GM19467 (cell line): ENCODE measurements around the gene TMEM176B.

Source experiments
- ATAC-seq: cut with Tn5 transposase; IDR thresholded peaks from one replicate; pipeline ENCODE4 v1.9.1; 2021; ENCODE audit warnings: mild to moderate bottlenecking, moderate library complexity; ENCODE audit not compliant: unreplicated experiment

TMEM176B gene

DNA sequence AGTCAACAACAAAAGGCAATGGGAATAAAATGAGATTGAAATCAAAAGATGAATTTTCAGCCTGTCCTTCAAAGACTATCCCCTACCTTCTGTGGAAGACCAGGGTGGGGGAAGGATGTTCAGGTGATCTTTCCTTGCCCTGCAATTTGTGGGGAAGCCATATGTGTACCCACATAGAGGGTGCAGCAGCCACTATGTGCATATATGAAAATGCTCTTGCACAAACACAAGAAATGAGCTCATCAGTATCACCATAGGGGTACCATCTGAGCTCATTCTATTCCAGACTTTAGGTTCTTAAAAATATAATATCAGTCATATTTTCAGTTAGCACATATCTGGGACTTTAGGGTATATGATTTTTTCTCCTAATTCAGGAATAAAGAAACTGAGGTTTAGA, 45.2 kb downstream of the TMEM176B start:
- no peak for ATAC-seq

DNA sequence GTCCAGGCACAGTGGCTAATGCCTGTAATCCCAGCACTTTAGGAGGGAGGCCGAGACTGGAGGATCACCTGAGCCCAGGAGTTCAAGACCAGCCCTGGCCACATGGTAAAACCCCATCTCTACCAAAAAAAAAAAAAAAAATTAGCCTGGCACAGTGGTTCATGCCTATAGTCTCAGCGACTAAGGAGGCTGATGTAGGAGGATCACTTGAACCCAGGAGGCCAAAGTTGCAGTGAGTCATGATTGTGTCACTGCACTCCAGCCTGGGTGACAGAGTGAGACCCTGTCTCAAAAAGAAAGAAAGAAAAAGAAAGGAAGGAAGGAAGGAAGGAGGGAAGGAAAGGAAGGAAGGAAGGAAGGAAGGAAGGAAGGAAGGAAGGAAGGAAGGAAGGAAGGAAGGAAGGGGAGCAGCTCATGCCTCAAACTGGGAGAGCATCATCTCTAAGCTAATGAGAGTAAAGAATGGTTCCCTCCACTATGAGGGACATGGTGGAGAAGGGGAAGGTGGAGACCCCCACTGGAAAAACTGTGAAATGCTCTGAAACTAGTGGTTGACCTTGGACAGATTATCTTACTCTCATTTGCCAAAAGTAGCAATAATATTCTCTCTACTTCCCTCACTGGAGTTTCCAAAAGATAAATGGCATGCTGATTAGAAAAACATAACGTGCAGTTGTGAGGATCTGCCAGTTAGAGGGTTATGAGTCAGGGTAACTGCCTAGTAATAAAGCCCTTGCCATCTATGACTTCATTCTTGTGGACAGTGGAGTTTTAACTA, 46.1 kb downstream of the TMEM176B start:
- ATAC-seq: no peak

DNA sequence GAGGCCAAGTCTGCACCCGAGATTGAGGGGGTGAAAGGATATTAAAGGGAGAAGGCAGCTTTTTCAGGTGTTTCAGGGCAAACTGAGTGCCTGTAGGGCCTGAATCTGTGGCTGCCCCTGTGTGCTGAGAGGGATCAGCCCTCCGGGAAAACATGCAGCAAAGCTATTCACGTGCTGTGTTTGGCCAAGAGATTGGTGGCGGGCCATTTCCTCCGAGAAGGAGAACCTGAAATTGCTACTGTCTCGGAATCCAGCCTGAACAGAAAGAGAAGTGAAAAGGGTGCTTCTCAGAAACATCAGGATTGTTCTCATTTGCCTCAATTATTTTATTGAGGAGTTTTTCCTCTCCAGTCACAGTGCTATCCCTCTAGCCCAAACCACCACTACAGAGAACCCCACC, 46.9 kb downstream of the TMEM176B start:
- ATAC-seq: no peak

DNA sequence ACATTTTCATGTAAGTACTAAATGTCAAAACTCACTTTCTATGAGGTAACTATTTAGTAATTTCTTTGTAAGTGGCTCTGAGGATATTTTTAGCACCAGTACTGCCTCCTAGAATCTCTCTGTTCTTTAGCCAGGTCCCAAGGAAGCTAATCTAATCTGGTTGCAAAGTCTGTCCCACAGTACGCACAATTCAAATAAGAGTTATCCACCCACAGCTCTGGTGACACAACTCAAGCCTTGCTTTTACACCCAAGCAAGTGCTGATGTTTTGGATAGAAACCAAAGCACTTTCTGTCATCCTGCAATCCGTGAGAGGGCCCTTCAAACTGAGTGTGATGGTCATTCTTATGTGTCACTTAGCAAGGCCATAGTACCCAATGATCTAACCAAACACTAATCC, 48.5 kb downstream of the TMEM176B start:
- no peak for ATAC-seq

DNA sequence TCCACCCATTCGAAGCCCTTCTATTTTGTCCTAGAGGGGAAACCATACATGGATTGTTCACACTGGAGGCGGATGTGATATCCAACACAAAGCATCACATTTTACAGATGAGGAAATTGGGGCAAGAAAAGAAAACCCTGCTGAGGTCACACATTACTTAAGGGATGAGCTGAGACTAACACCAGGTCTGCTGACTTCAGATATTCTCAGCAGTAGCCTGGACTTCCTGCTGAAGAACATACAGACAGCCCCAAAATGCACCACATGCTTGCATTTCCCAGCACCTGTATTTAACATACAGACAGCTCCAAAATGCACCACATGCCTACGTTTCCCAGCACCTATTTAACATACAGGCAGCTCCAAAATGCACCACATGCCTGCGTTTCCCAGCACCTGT, 51.8 kb downstream of the TMEM176B start:
- no peak for ATAC-seq

DNA sequence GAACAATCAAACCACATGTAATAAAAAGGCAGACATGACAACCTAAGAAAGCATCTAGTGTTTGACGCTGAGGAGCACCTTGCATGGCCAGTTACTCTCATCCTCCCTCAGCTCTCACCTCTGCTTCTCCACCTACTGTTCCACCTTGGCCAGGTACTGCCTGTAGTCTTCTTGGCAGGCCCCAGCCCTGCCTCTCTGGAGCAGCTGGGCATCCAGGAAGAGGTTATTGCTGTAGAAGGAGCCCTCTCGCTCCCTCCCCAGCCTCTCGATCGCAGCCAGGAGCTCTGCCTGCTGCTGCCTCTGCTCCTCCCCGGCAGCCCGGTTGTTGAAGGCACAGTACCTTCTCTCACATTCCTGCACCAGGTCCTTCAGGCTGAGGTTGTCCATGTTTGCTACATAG, 53.2 kb downstream of the TMEM176B start:
- ATAC-seq: no peak

DNA sequence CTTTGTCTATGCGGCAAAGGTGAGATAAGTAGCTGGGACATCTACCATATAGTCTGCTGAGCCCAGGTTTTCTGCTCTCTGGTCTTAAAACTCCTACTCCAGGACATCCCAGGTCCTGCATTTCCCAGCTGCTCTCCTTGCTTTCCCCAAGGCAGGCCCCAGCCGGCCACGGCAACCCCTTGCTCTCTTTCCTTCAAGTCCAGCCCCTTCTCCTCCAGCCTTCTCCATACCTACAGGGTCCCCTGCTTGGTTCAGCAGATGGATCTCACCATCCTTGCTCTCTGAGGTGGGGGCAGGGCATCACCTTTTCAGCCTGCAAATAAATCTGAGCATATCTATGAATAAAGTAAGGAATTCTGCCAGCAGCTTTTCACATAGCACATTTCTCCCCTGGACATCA, 54.3 kb downstream of the TMEM176B start:
- no peak for ATAC-seq

DNA sequence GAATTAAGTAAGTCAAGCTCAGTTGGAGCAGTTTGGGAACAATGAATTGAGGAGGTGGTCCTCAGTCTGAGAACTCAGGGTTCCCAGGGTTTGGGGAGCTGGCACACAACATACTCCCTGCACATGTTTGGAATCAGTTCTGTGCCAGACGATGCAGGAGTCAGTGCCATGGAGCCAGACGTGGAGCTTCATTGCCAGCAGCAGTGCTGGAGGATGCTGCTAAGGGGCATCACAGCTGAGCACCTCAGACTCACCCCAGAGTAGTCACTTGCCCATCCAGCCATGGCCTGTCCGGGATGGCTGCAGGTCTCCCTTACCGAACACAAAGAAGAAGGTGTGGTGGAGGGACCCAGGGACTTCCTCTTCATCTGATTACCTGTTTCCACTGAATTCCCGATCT, 55.1 kb downstream of the TMEM176B start:
- no peak for ATAC-seq

DNA sequence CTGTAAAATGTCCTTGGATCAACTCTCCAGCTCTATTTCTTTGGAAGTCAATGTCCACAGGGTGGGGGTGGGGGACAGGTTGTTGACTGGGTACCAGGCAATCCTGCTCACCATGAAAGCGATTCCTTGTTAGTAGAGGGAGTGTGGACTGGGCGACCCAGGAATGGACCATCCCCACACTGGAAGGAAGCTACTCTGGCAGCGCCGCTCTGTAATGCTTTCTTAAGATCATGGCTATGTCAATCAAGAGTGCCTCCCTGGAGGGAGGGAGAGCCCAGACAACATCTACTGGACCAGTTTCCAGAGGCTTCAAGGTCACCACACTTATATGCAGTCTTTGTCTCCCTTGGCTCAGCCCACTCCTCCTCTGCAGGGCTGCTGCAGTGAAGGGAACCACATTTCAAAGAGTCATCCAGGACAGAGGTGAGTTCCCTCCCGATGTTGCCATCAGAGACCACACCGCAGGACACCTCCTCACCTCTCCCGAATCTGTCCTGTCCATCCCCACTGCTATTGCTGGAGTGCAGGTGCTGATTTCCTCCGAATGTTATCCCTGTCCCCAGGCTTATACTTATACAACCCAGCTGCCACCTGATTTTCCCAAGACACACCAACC, 56.0 kb downstream of the TMEM176B start:
- ATAC-seq: no peak

DNA sequence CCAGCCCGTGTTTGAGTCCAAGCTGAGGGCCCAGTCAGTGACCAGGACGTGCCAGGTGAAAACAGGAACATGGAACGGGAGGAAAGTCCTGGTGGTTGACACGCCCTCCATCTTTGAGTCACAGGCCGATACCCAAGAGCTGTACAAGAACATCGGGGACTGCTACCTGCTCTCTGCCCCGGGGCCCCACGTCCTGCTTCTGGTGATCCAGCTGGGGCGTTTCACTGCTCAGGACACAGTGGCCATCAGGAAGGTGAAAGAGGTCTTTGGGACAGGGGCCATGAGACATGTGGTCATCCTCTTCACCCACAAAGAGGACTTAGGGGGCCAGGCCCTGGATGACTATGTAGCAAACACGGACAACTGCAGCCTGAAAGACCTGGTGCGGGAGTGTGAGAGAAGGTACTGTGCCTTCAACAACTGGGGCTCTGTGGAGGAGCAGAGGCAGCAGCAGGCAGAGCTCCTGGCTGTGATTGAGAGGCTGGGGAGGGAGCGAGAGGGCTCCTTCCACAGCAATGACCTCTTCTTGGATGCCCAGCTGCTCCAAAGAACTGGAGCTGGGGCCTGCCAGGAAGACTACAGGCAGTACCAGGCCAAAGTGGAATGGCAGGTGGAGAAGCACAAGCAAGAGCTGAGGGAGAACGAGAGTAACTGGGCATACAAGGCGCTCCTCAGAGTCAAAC, 57.7 kb downstream of the TMEM176B start:
- ATAC-seq: no peak
